Transverse colon (tissue), 4 donors: ENCODE measurements around the gene MAP9. TPM values are rescaled to one million over a fixed set of nuclear protein-coding genes. Genes with fewer than 3 reads are reported as not detected.
A peak's percentile ranks its signal among the peaks of the same experiment; 100 is the strongest.
"Not testable (repeated sequence)": the region's sequence is repeated elsewhere in the genome, so short reads cannot be mapped to it uniquely, and the experiment has no call there.

ENCODE experiments used
- DNase-seq: peaks from one replicate; pipeline ENCODE4 v3.0.0-alpha.2; 2019
- H3K27ac ChIP-seq, 4 donors: fragments of 200-600 bp; sonication (generic); 2 replicates each; pipeline ENCODE4 v1.5.1; 2016 to 2018; ENCODE audit warnings: inconsistent platforms in 4 of 4
- H3K27me3 ChIP-seq: fragments of 200-600 bp; sonication (generic); 2 replicates; pipeline ENCODE4 v1.5.1; 2017; ENCODE audit warnings: inconsistent platforms
- H3K36me3 ChIP-seq, 4 donors: fragments of 200-600 bp; sonication (generic); 2 replicates each; pipeline ENCODE4 v1.5.1; 2017 to 2019; ENCODE audit warnings: inconsistent platforms in 4 of 4
- H3K4me1 ChIP-seq, 4 donors: fragments of 200-600 bp; sonication (generic); 2 replicates each; pipeline ENCODE4 v1.5.1; 2017 to 2020; ENCODE audit warnings: inconsistent platforms in 4 of 4
- H3K4me3 ChIP-seq, 4 donors: fragments of 200-600 bp; sonication (generic); 1 replicate in 1 of 4; 2 replicates in 3 of 4; pipeline versions ENCODE4 v1.5.1 to v1.6.1; 2017 to 2019; ENCODE audit warnings: inconsistent platforms in 4 of 4
- H3K9me3 ChIP-seq, 2 donors: fragments of 200-600 bp; sonication (generic); 2 replicates each; pipeline ENCODE4 v1.5.1; 2017 to 2019; ENCODE audit warnings: inconsistent platforms in 2 of 2
- CTCF ChIP-seq, 5 experiments: fragments of 200-600 bp in 3 of 5; fragments of 450-650 bp in 2 of 5; sonication (generic) in 3 of 5; IDR thresholded peaks; 1 replicate in 2 of 5; 2 replicates in 3 of 5; pipeline ENCODE4 v1.5.1; 2016 to 2017; ENCODE audit warnings: antibody characterized with exemption in 5 of 5, inconsistent platforms in 3 of 5, mild to moderate bottlenecking in 2 of 5, moderate library complexity in 1 of 5
- EP300 ChIP-seq: sonication (generic); formaldehyde crosslinking; IDR thresholded peaks from one replicate; pipeline ENCODE4 v1.6.1; 2017; ENCODE audit warnings: antibody characterized with exemption, low read depth
- POLR2A ChIP-seq: fragments of 450-650 bp; IDR thresholded peaks from one replicate; pipeline ENCODE4 v1.6.1; 2016; ENCODE audit warnings: antibody characterized with exemption, mild to moderate bottlenecking, moderate library complexity
- POLR2AphosphoS5 ChIP-seq, 3 donors: sonication (generic); formaldehyde crosslinking; IDR thresholded peaks; one replicate each; pipeline ENCODE4 v1.6.1; 2016; ENCODE audit warnings: antibody characterized with exemption in 3 of 3
- WGBS, 2 donors: methylation state at CpG; one replicate each; pipeline ENCODE4 v1.1.5; 2018; ENCODE audit warnings: low coverage in 1 of 2; 5-methylcytosine and 5-hydroxymethylcytosine counted together
- in situ Hi-C, 4 donors: fragments of 200-750 bp; cut with MboI; loops; one replicate each; pipeline versions ENCODE4 v1.15.0 to v1.15.1; 2017; ENCODE audit warnings: low sequenced_read_pairs in 3 of 4, low pct_ligation_motif_present in 1 of 4, low pct_unique_long_range_greater_than_20kb in 1 of 4
- intact Hi-C: fragments of 100-400 bp; cut with DNase I; formaldehyde crosslinking; loops from one replicate; pipeline ENCODE4 v1.15.1; 2023; ENCODE audit warnings: low total_unique reads
- total RNA-seq, 4 donors: library from RNA; depleted of rRNA; stranded (reverse); fragments of >200 nt; gene quantifications; one replicate each; pipeline ENCODE4 v1.1.0, GENCODE V29; 2016

The MAP9 gene
- total RNA-seq: 10 to 100 TPM in 1 of 4 donors, 1 to 10 TPM in 3; 4.4 to 31.0 (median 7.2) TPM

- Histone ChIP-seq H3K4me3 (peak within 1 kb of the TSS; percentile 41 to 57 (median 52)), H3K36me3 (no peaks in the 10 kb centered on the region), H3K27me3 (peaks cover 21% of the 10 kb centered on the region), H3K4me1 (peaks cover 0 to 10% (median 8%) of the 10 kb centered on the region in 4 donors), H3K27ac (peak within 1 kb of the TSS; percentile 43 to 62 (median 59)), H3K9me3 (no peaks in the 10 kb centered on the region)
- WGBS, 2 donors: 14 to 56% methylated on average over 7 to 58 of the region's 66 CpGs
- intact Hi-C loops (no loop called here), in situ Hi-C loops (no loop called here)
- TF ChIP-seq POLR2AphosphoS5 (IDR thresholded peaks at IDR 0.05) (peak in 1 of 3 donors; percentile 11), CTCF (IDR thresholded peaks at IDR 0.05) (no peak), POLR2A (no peak)
- peak; percentile 76 for DNase-seq
Observed at GRCh38 chr4:155376387-155377268, at the start of gene MAP9. Gene MAP9 (minus strand): TSS chr4:155376965. CDS start chr4:155375850, 1,115 bp downstream.

- in situ Hi-C loops: loop anchor here in 2 of 4 donors (25.0 kb wide), 2 partner anchors 363 to 513 kb away; no protein-coding TSS in a partner anchor
- H3K4me1 ChIP-seq, H3K27ac ChIP-seq, H3K4me3 ChIP-seq, H3K9me3 ChIP-seq, H3K36me3 ChIP-seq, DNase-seq, intact Hi-C loops, H3K27me3 ChIP-seq: not testable (repeated sequence)
- 89 to 92% methylated on average over 9 to 11 of the region's 11 CpGs for WGBS, 2 donors
Observed at GRCh38 chr4:155424778-155425177, 48.0 kb upstream of the MAP9 start.

GRCh38 chr4:155423671-155424070, 46.9 kb upstream of the MAP9 start:
- in situ Hi-C loops: no loop called here
- intact Hi-C loops: no loop called here
- whole genome bisulfite sequencing, 2 donors: 80 to 91% methylated on average over 1 of the region's 1 CpG

GRCh38 chr4:155419266-155419665, 42.5 kb upstream of the MAP9 start:
- no peaks in the 10 kb centered on the region for H3K27me3 ChIP-seq
- in situ Hi-C loops (no loop called here), intact Hi-C loops (no loop called here)
- H3K36me3 ChIP-seq: no peaks in the 10 kb centered on the region
- no peak for DNase-seq
- no peak overlapping the region for H3K27ac ChIP-seq
- H3K4me3 ChIP-seq: no peak overlapping the region
- WGBS, 2 donors: 83 to 92% methylated on average over 3 to 4 of the region's 4 CpGs
- TF ChIP-seq EP300 (no peak), CTCF (IDR thresholded peaks at IDR 0.05) (no peak), POLR2AphosphoS5 (IDR thresholded peaks at IDR 0.05) (no peak), POLR2A (no peak)
- no peaks in the 10 kb centered on the region for H3K4me1 ChIP-seq
- H3K9me3 ChIP-seq: no peaks in the 10 kb centered on the region

More at GRCh38 chr4:155423671-155424070, 46.9 kb upstream of the MAP9 start:
- Histone ChIP-seq H3K27me3 (no peaks in the 10 kb centered on the region), H3K27ac (no peak overlapping the region), H3K4me3 (no peak overlapping the region), H3K9me3 (no peaks in the 10 kb centered on the region), H3K36me3 (no peaks in the 10 kb centered on the region), H3K4me1 (no peaks in the 10 kb centered on the region)
- TF ChIP-seq CTCF (IDR thresholded peaks at IDR 0.05) (no peak), EP300 (no peak)
- DNase-seq: no peak
